HEK293 (cell line): ENCODE measurements around the gene CYTH4.

Source experiments
- ELK4 ChIP-seq: IDR thresholded peaks from 2 replicates; pipeline ENCODE4 v1.6.1; 2011; ENCODE audit warnings: mild to moderate bottlenecking, low read depth, low read length, borderline replicate concordance
- SP2 ChIP-seq: fragments of 450-650 bp; formaldehyde crosslinking; IDR thresholded peaks from 2 replicates; pipeline ENCODE4 v1.5.1; 2016; ENCODE audit warnings: missing biosample characterization, missing genetic modification characterization
- ZNF280C ChIP-seq: fragments of 450-650 bp; formaldehyde crosslinking; IDR thresholded peaks from 2 replicates; pipeline ENCODE4 v1.5.1; 2016; ENCODE audit warnings: missing biosample characterization, missing genetic modification characterization

- no peak for TF ChIP-seq ZNF280C
- no peak for TF ChIP-seq SP2 (tag by site-specific recombination)
- no peak for TF ChIP-seq ELK4
These were observed 6.2 kb downstream of the CYTH4 start for GRCh38 chr22:37288521-37288920.
